Posterior vena cava (tissue), 2 donors: ENCODE results near the gene KHDC1. TPM values are rescaled to one million over a fixed set of nuclear protein-coding genes. Genes with fewer than 3 reads are reported as not detected.
"Not testable (repeated sequence)": the region's sequence is repeated elsewhere in the genome, so short reads cannot be mapped to it uniquely, and the experiment has no call there.

Source experiments
- DNase-seq: peaks from one replicate; pipeline ENCODE4 v3.0.0-alpha.2; 2020; ENCODE audit warnings: low spot score
- intact Hi-C, 2 donors: fragments of 100-400 bp; cut with DNase I; formaldehyde crosslinking; loops; one replicate each; pipeline versions ENCODE4 v1.14.1 to v1.14.2; 2022 to 2023
- total RNA-seq, 2 donors: library from RNA; stranded (reverse); fragmentation: NEBNext Ultra II Directional; extraction: Animal tissue kit (Norgen Biotek cat#: 25700); gene quantifications; one replicate each; pipeline ENCODE4 v1.2.1, GENCODE V29; 2021
- donor health status: DM: yes; HTN: yes; CAD: no.
- donor health status: DM: yes; HTN: yes; CAD: no.

KHDC1 gene
- total RNA-seq, 2 donors from 2014 or later, result 0.19 to 1.1 TPM

- intact Hi-C loops, result no loop called here
Observed at GRCh38 chr6:73258721-73259120, 4.3 kb downstream of the KHDC1 start.

GRCh38 chr6:73254323-73254722 is 8.7 kb downstream of the KHDC1 start:
- DNase-seq, intact Hi-C loops: not testable (repeated sequence)

More at GRCh38 chr6:73258721-73259120, 4.3 kb downstream of the KHDC1 start:
- DNase-seq, result no peak

GRCh38 chr6:73252703-73253102 is 10.3 kb downstream of the KHDC1 start:
- intact Hi-C loops, result no loop called here
- DNase-seq, result no peak

GRCh38 chr6:73250016-73250415 is 13.0 kb downstream of the KHDC1 start:
- intact Hi-C loops, result no loop called here
- DNase-seq, result no peak

- intact Hi-C loops, result no loop called here
- DNase-seq, result no peak
Observed at GRCh38 chr6:73248192-73248903, 14.6 kb downstream of the KHDC1 start.

- DNase-seq, result no peak
- intact Hi-C loops, result no loop called here
Observed at GRCh38 chr6:73242001-73242400, 21.0 kb downstream of the KHDC1 start.

- intact Hi-C loops, result no loop called here
- no peak for DNase-seq
Observed at GRCh38 chr6:73240730-73241129, 22.3 kb downstream of the KHDC1 start.

GRCh38 chr6:73236144-73236750 is 26.7 kb downstream of the KHDC1 start:
- no peak for DNase-seq
- intact Hi-C loops, result no loop called here

GRCh38 chr6:73234733-73235132 is 28.3 kb downstream of the KHDC1 start:
- DNase-seq, result no peak
- intact Hi-C loops, result no loop called here

- DNase-seq, intact Hi-C loops: not testable (repeated sequence)
Observed at GRCh38 chr6:73233971-73234370, 29.0 kb downstream of the KHDC1 start.

GRCh38 chr6:73233048-73233447 is 29.9 kb downstream of the KHDC1 start:
- DNase-seq, result no peak
- intact Hi-C loops, result no loop called here

GRCh38 chr6:73231986-73232391 is 31.0 kb downstream of the KHDC1 start:
- no peak for DNase-seq
- intact Hi-C loops, result no loop called here

- intact Hi-C loops, result no loop called here
- DNase-seq, result no peak
Observed at GRCh38 chr6:73227606-73228255, 35.3 kb downstream of the KHDC1 start.

- no peak for DNase-seq
- intact Hi-C loops, result no loop called here
Observed at GRCh38 chr6:73225396-73225795, 37.6 kb downstream of the KHDC1 start, which contains the start of gene KHDC1L. Gene KHDC1L (minus strand): TSS chr6:73225496. CDS start chr6:73225408, 88 bp downstream.

- intact Hi-C loops, result no loop called here
- DNase-seq, result no peak
Observed at GRCh38 chr6:73216859-73217258, 46.1 kb downstream of the KHDC1 start.

GRCh38 chr6:73209117-73209516 is 53.9 kb downstream of the KHDC1 start:
- DNase-seq, result peak; percentile 53

GRCh38 chr6:73207221-73207837 is 55.7 kb downstream of the KHDC1 start:
- intact Hi-C loops, result no loop called here
- no peak for DNase-seq

More at GRCh38 chr6:73209117-73209516, 53.9 kb downstream of the KHDC1 start:
- intact Hi-C loops, result no loop called here

GRCh38 chr6:73204252-73204651 is 58.7 kb downstream of the KHDC1 start:
- intact Hi-C loops, result no loop called here
- DNase-seq, result no peak

GRCh38 chr6:73203098-73203497 is 59.9 kb downstream of the KHDC1 start:
- intact Hi-C loops, result no loop called here
- no peak for DNase-seq

- no peak for DNase-seq
- intact Hi-C loops, result no loop called here
Observed at GRCh38 chr6:73200735-73201134, 62.3 kb downstream of the KHDC1 start.
